Measurements from ENCODE around the gene FGFR2. TPM values are rescaled to one million over a fixed set of nuclear protein-coding genes. Genes with fewer than 3 reads are reported as not detected.

FGFR2 gene
- total RNA-seq, 5 donors from 2014 or later (not counting 1 experiment from before 2014, with no cell fraction given), result 0.49 to 1.8 (median 0.70) TPM

DNA sequence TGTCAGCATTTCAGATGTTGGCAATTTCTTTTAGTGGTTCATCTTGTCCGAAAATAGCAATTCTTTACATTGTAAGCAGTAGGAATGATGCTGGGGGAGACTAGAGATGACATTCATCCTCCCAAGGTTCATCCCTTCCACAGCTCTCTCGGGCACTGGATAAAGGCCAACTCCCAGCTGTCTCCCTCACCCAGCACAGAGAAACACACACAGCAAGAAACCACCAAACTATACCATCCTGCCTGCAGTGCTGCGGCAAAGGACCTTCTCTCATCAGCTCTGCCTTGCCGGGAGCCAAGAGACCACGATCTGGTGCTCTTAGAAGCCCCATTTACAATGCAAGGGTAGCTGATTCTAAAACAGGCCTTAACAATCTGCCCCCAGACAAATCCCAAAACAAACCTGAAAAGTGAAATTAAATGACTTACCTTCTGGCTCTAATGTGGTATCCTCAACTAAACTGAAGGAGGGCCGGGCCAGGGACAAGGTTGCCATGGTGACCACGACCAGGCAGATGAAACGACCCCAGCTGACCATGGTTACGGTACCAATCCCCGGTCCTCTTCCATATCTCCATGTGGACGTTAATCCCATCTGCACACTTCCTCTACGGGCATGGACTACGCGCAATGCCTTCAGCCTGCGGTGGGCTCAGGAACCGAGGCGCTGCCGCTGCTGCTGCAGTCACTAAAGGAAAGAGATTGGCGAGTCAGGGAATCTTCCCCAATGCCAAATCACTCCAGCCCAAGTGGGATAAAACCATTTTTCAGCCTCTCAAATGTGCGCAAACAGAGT lies 4.8 kb downstream of the FGFR2 start:
- POLR2A ChIA-PET, result no interaction called here
- Mint-ChIP-seq H3K27ac (no peak overlapping the region), H3K36me3 (no peaks in the 10 kb centered on the region), H3K9me3 (peaks cover 0 to 3% (median 0%) of the 10 kb centered on the region in 3 donors), H3K4me1 (peaks cover 5 to 6% (median 5%) of the 10 kb centered on the region in 3 donors), H3K4me3 (no peak overlapping the region), H3K27me3 (peaks cover 31 to 34% of the 10 kb centered on the region in 2 donors)
- 80% methylated on average over 10 of the region's 20 CpGs for WGBS (ENCODE audit: insufficient coverage)
- H3K27ac ChIP-seq (ENCODE audit: low read length), result no peak overlapping the region
- ATAC-seq (replicated peaks in 1 of 4) (no peak), DNase-seq (no peak)
- H3K4me3 ChIP-seq (ENCODE audit: control insufficient read depth in 1 of 2, extremely low read depth in 1 of 2, low read length in 1 of 2), result no peak overlapping the region
- CTCF ChIA-PET, result no interaction called here
- H3K27me3 ChIP-seq (replicated peaks in 1 of 2; ENCODE audit: control insufficient read depth in 2 of 2, extremely low read depth in 1 of 2, insufficient read depth in 2 of 2, low read length in 1 of 2), result peaks cover 0 to 40% of the 10 kb centered on the region in 2 experiments
- H3K36me3 ChIP-seq (ENCODE audit: control insufficient read depth in 2 of 2, extremely low read depth in 1 of 2, insufficient read depth in 1 of 2, low read length in 1 of 2), result no peaks in the 10 kb centered on the region
- peaks cover 0 to 6% of the 10 kb centered on the region in 2 experiments for H3K4me1 ChIP-seq (ENCODE audit: control insufficient read depth in 1 of 2, extremely low read depth in 1 of 2, insufficient read depth in 2 of 2, low read length in 2 of 2)
- H3K9me3 ChIP-seq, result no peaks in the 10 kb centered on the region

DNA sequence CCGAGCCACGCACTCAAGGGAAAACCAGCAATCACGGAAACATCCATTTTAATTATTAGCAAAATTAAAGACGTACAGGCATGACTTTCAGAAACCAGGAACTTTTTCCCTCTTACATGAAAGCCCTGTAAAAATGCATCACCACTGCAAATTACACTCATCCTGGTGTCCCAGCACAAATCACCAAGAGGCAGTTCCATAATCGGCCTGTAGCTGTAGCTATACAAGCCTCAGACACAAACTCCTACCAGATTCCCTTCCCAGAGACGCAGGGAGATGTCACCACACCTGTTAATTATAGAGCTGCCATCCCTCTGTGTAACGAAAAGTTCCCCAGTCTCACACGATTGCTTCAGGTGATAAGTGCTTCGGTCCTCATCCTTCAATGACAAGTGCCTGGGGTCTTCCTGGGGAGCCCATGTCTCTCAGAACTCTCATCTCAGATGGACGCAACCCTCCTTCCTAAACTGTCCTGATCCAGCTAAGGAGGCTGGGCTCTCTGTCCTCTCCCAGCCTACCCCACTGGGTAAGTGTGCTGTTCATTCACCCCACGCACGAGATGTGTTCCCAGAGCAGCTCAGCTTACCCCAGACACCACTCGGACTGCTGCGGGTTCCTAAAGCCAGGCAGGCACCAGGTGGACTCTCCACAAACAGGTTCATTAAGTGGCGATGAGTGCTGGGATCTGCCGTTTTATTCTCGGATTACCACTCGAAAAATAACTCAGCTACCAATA lies 5.9 kb downstream of the FGFR2 start:
- Mint-ChIP-seq H3K36me3 (no peaks in the 10 kb centered on the region), H3K9me3 (peaks cover 0 to 3% (median 0%) of the 10 kb centered on the region in 3 donors), H3K4me1 (peaks cover 5 to 6% (median 5%) of the 10 kb centered on the region in 3 donors), H3K27ac (no peak overlapping the region), H3K4me3 (no peak overlapping the region), H3K27me3 (peaks cover 31 to 34% of the 10 kb centered on the region in 2 donors)
- Histone ChIP-seq H3K27me3 (replicated peaks in 1 of 2; ENCODE audit: control insufficient read depth in 2 of 2, extremely low read depth in 1 of 2, insufficient read depth in 2 of 2, low read length in 1 of 2) (peaks cover 0 to 32% of the 10 kb centered on the region in 2 experiments), H3K36me3 (ENCODE audit: control insufficient read depth in 2 of 2, extremely low read depth in 1 of 2, insufficient read depth in 1 of 2, low read length in 1 of 2) (no peaks in the 10 kb centered on the region), H3K4me3 (ENCODE audit: control insufficient read depth in 1 of 2, extremely low read depth in 1 of 2, low read length in 1 of 2) (no peak overlapping the region), H3K9me3 (no peaks in the 10 kb centered on the region), H3K4me1 (ENCODE audit: control insufficient read depth in 1 of 2, extremely low read depth in 1 of 2, insufficient read depth in 2 of 2, low read length in 2 of 2) (peaks cover 0 to 3% of the 10 kb centered on the region in 2 experiments), H3K27ac (ENCODE audit: low read length) (no peak overlapping the region)
- no peak for ATAC-seq (replicated peaks in 1 of 4)
- POLR2A ChIA-PET, result no interaction called here
- 85% methylated on average over 17 of the region's 18 CpGs for WGBS (ENCODE audit: insufficient coverage)
- CTCF ChIA-PET, result no interaction called here
- no peak for DNase-seq

DNA sequence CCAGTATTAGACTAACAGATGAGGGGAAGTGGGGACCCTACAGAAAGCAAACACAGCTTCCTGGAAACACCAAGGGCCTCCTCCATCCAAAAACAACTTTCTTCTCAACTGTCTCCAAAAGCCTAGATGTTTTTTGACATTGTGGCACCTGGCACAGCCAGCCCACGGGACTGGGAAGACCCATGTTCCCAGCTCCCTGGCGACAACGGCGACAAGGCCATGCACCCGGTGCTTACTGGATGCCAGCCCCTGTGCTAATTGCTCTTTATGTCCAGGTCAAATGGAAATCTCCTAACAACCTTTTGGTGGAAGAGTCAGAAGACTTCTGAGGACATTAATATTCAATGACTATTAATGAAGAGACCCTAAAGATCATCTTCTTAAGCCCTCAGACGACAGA lies 7.1 kb downstream of the FGFR2 start:
- CTCF ChIA-PET, result no interaction called here
- no peak for DNase-seq

DNA sequence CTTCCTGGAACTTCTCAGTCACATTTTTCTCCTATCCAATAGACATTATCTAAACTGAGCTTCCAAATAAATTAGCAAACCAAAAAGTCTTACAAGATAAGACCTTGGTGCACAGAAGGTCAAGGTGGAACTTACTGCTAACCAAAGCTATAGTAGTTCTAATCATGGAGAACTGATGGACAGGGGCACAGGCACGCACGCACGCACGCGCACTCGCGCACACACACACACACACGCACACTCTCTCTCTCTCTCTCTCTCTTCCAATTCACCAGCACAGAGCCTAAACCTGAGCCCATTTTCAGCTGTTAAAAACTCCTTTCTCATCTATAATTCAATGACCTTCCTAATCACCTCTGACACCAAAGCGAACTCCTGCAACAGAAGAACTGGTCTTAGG lies 7.5 kb downstream of the FGFR2 start:
- Histone ChIP-seq H3K36me3 (ENCODE audit: control insufficient read depth in 2 of 2, extremely low read depth in 1 of 2, insufficient read depth in 1 of 2, low read length in 1 of 2) (no peaks in the 10 kb centered on the region), H3K27me3 (replicated peaks in 1 of 2; ENCODE audit: control insufficient read depth in 2 of 2, extremely low read depth in 1 of 2, insufficient read depth in 2 of 2, low read length in 1 of 2) (peaks cover 0 to 17% of the 10 kb centered on the region in 2 experiments), H3K4me1 (ENCODE audit: control insufficient read depth in 1 of 2, extremely low read depth in 1 of 2, insufficient read depth in 2 of 2, low read length in 2 of 2) (no peaks in the 10 kb centered on the region), H3K4me3 (ENCODE audit: control insufficient read depth in 1 of 2, extremely low read depth in 1 of 2, low read length in 1 of 2) (no peak overlapping the region), H3K9me3 (no peaks in the 10 kb centered on the region), H3K27ac (ENCODE audit: low read length) (no peak overlapping the region)
- DNase-seq, result no peak
- H3K9me3 Mint-ChIP-seq, result peaks cover 0 to 13% (median 0%) of the 10 kb centered on the region in 3 donors
- POLR2A ChIA-PET, result no interaction called here
- no peak overlapping the region for H3K27ac Mint-ChIP-seq
- no peak overlapping the region for H3K4me3 Mint-ChIP-seq
- no peak for ATAC-seq (replicated peaks in 1 of 4)
- H3K27me3 Mint-ChIP-seq, result peaks cover 20 to 31% of the 10 kb centered on the region in 2 donors
- no peaks in the 10 kb centered on the region for H3K36me3 Mint-ChIP-seq
- CTCF ChIA-PET, result no interaction called here
- 85% methylated on average over 8 of the region's 9 CpGs for WGBS (ENCODE audit: insufficient coverage)
- H3K4me1 Mint-ChIP-seq, result no peaks in the 10 kb centered on the region

More for the DNA sequence above, 7.1 kb downstream of the FGFR2 start:
- Mint-ChIP-seq H3K4me1 (no peaks in the 10 kb centered on the region), H3K27me3 (peaks cover 24 to 33% of the 10 kb centered on the region in 2 donors), H3K4me3 (no peak overlapping the region), H3K27ac (no peak overlapping the region), H3K36me3 (no peaks in the 10 kb centered on the region), H3K9me3 (peaks cover 0 to 13% (median 0%) of the 10 kb centered on the region in 3 donors)
- Histone ChIP-seq H3K36me3 (ENCODE audit: control insufficient read depth in 2 of 2, extremely low read depth in 1 of 2, insufficient read depth in 1 of 2, low read length in 1 of 2) (no peaks in the 10 kb centered on the region), H3K27ac (ENCODE audit: low read length) (no peak overlapping the region), H3K27me3 (replicated peaks in 1 of 2; ENCODE audit: control insufficient read depth in 2 of 2, extremely low read depth in 1 of 2, insufficient read depth in 2 of 2, low read length in 1 of 2) (peaks cover 0 to 21% of the 10 kb centered on the region in 2 experiments), H3K4me3 (ENCODE audit: control insufficient read depth in 1 of 2, extremely low read depth in 1 of 2, low read length in 1 of 2) (no peak overlapping the region), H3K9me3 (no peaks in the 10 kb centered on the region), H3K4me1 (ENCODE audit: control insufficient read depth in 1 of 2, extremely low read depth in 1 of 2, insufficient read depth in 2 of 2, low read length in 2 of 2) (no peaks in the 10 kb centered on the region)
- ATAC-seq (replicated peaks in 1 of 4), result no peak
- 89% methylated on average over 3 of the region's 6 CpGs for WGBS (ENCODE audit: insufficient coverage)
- POLR2A ChIA-PET, result no interaction called here

DNA sequence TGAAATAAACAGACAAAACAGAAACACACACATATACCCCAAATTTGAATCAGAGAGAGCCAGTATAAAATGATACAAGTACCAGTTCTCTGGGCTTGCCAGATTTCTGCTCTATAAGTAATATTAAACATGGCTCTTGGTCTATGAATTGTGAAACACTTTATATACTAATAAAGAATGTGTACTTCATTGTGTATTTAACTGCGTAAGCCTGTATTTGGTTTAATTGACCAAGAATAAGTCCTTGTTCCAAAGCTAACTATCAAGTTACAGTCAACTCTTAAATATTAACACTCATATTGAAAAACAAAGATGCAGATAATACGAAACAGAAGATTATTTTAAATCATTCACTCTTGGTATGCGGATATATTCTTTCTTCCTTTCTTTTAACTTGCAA lies 8.7 kb downstream of the FGFR2 start:
- Histone ChIP-seq H3K9me3 (no peaks in the 10 kb centered on the region), H3K36me3 (ENCODE audit: control insufficient read depth in 2 of 2, extremely low read depth in 1 of 2, insufficient read depth in 1 of 2, low read length in 1 of 2) (no peaks in the 10 kb centered on the region), H3K27ac (ENCODE audit: low read length) (no peak overlapping the region), H3K4me1 (ENCODE audit: control insufficient read depth in 1 of 2, extremely low read depth in 1 of 2, insufficient read depth in 2 of 2, low read length in 2 of 2) (no peaks in the 10 kb centered on the region), H3K27me3 (replicated peaks in 1 of 2; ENCODE audit: control insufficient read depth in 2 of 2, extremely low read depth in 1 of 2, insufficient read depth in 2 of 2, low read length in 1 of 2) (peaks cover 0 to 14% of the 10 kb centered on the region in 2 experiments), H3K4me3 (ENCODE audit: control insufficient read depth in 1 of 2, extremely low read depth in 1 of 2, low read length in 1 of 2) (no peak overlapping the region)
- CTCF ChIA-PET, result no interaction called here
- 100% methylated on average over 1 of the region's 3 CpGs for whole genome bisulfite sequencing (ENCODE audit: insufficient coverage)
- Mint-ChIP-seq H3K9me3 (peaks cover 0 to 13% (median 0%) of the 10 kb centered on the region in 3 donors), H3K27me3 (peaks cover 9 to 26% of the 10 kb centered on the region in 2 donors), H3K27ac (no peak overlapping the region), H3K36me3 (no peaks in the 10 kb centered on the region), H3K4me1 (no peaks in the 10 kb centered on the region), H3K4me3 (no peak overlapping the region)
- ATAC-seq (replicated peaks in 1 of 4) (no peak), DNase-seq (no peak)
- POLR2A ChIA-PET, result no interaction called here

DNA sequence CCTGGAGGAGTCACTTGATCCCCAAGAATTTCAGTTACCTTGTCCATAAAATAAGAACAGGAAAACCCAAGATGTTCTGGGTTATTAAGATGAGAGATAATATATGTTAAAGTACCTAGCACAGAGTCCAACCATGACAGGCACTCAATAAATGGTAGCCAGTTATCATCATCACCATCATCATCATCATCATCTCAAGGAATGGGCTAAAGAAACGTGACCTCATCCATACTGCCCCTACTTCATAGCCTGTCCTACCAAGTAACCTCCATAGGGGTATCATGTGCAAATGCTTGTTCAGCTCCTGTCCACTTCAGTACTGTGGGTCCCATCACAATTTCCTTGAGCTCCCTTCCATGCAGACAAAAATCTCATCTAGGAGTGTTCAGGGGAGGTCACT lies 14.4 kb downstream of the FGFR2 start:
- no peak overlapping the region for H3K4me3 Mint-ChIP-seq
- H3K27ac ChIP-seq (ENCODE audit: low read length), result no peak overlapping the region
- H3K27me3 ChIP-seq (replicated peaks in 1 of 2; ENCODE audit: control insufficient read depth in 2 of 2, extremely low read depth in 1 of 2, insufficient read depth in 2 of 2, low read length in 1 of 2), result peaks cover 0 to 7% of the 10 kb centered on the region in 2 experiments
- ATAC-seq (replicated peaks in 1 of 4) (no peak), DNase-seq (no peak)
- ChIA-PET POLR2A (interaction anchor here in 1 of 2 donors (0.6 kb wide), 1 partner anchor 104 kb away, joined by 13 read pairs; no protein-coding TSS in a partner anchor), CTCF (no interaction called here)
- H3K27ac Mint-ChIP-seq, result no peak overlapping the region
- H3K9me3 ChIP-seq, result no peaks in the 10 kb centered on the region
- peaks cover 0 to 10% (median 5%) of the 10 kb centered on the region in 3 donors for H3K9me3 Mint-ChIP-seq
- H3K4me3 ChIP-seq (ENCODE audit: control insufficient read depth in 1 of 2, extremely low read depth in 1 of 2, low read length in 1 of 2), result no peak overlapping the region
- H3K27me3 Mint-ChIP-seq, result peaks cover 0 to 8% of the 10 kb centered on the region in 2 donors
- no peaks in the 10 kb centered on the region for H3K36me3 ChIP-seq (ENCODE audit: control insufficient read depth in 2 of 2, extremely low read depth in 1 of 2, insufficient read depth in 1 of 2, low read length in 1 of 2)
- WGBS (ENCODE audit: insufficient coverage), result 83% methylated on average over 1 of the region's 1 CpG
- H3K4me1 ChIP-seq (ENCODE audit: control insufficient read depth in 1 of 2, extremely low read depth in 1 of 2, insufficient read depth in 2 of 2, low read length in 2 of 2), result no peaks in the 10 kb centered on the region
- no peaks in the 10 kb centered on the region for H3K4me1 Mint-ChIP-seq
- H3K36me3 Mint-ChIP-seq, result no peaks in the 10 kb centered on the region
